ENCODE data around the gene ENPP1. TPM values are rescaled to one million over a fixed set of nuclear protein-coding genes. Genes with fewer than 3 reads are reported as not detected.

ENPP1 gene
- total RNA-seq (2021) (29.7 to 34.9 TPM (median 30.8 TPM) in 3 replicates), Bru-seq, nascent RNA (percentile 72 among the genes with signal in this experiment)
- long read RNA-seq, experiment 1, full-length matches to known transcripts, result 100 of 139 reads
- long read RNA-seq, experiment 1, partial matches to known transcripts, result 21 of 139 reads
- long read RNA-seq, experiment 1, other reads (novel, unspliced or antisense), result 18 of 139 reads
- long read RNA-seq, experiment 2, partial matches to known transcripts, result 5 of 37 reads
- long read RNA-seq, experiment 2, other reads (novel, unspliced or antisense), result 32 of 37 reads
- long read RNA-seq, experiment 3, partial matches to known transcripts, result 1 of 2 reads
- long read RNA-seq, experiment 3, other reads (novel, unspliced or antisense), result 1 of 2 reads

DNA sequence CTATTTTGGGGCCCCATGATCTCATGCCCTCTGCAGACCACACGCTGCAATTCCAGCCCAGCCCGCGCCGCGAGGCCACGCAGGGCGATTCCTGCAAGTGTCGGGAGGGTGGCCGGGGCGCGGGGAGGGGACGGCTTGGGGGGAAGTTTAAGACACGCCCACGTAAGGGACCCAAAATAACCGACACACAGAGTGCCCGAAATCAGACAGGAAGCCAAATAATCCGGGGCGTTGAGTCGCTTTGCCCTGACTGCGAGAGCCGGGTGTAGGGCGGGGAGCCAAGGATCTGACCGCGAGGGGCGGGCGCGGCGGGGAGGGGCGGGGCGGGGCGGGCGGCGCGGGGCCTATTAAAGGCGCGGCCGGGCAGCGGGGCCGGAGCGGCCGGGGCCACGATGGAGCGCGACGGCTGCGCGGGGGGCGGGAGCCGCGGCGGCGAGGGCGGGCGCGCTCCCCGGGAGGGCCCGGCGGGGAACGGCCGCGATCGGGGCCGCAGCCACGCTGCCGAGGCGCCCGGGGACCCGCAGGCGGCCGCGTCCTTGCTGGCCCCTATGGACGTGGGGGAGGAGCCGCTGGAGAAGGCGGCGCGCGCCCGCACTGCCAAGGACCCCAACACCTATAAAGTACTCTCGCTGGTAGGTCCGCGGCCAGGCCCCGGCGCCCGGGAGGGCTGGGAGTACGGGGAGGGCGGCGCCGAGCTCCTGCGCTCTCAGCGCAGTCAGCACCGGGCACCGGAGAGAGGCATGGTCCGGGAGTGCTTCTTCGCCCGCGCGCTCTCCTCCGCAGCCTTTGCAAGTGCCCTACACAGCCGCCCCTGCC is at the start of gene ENPP1:
Gene ENPP1, plus strand, starts transcription at position 377 of the 816 bp plus-strand sequence. Its CDS starts 16 bp downstream, at position 393.
- Mint-ChIP-seq H3K9me3 (peaks cover 11% of the 10 kb centered on the region), H3K4me1 (peaks cover 38% of the 10 kb centered on the region), H3K4me3 (peak within 1 kb of the TSS; percentile 89), H3K36me3 (peaks cover 11% of the 10 kb centered on the region), H3K27ac (peak within 1 kb of the TSS; percentile 4; the same call in 1 of the 2 replicates), H3K27me3 (ENCODE audit: low read depth) (peaks cover 46% of the 10 kb centered on the region)
- DNase-seq (ENCODE audit: low spot score) (peak; percentile 80), ATAC-seq (peak; percentile 79)
- TF ChIP-seq ZNF423 (CRISPR knock-in tag; IDR thresholded peaks at IDR 0.05), result peak; percentile 45; the same call in 1 of the 2 replicates
- TF ChIP-seq TEAD4 (CRISPR knock-in tag; IDR thresholded peaks at IDR 0.05), result no peak
- 0 out of 2 replicates have a peak, but pooled peaks have one; percentile 20 for TF ChIP-seq CBFB (CRISPR knock-in tag; IDR thresholded peaks at IDR 0.05; ENCODE audit: low read depth)
- TF ChIP-seq ZNF416 (CRISPR knock-in tag; IDR thresholded peaks at IDR 0.05), result 0 out of 2 replicates have a peak, but pooled peaks have one; percentile 49
- peak; percentile 43; the same call in 1 of the 2 replicates for TF ChIP-seq TEAD1 (CRISPR knock-in tag; IDR thresholded peaks at IDR 0.05)
- TF ChIP-seq EMX1 (CRISPR knock-in tag; IDR thresholded peaks at IDR 0.05), result 0 out of 2 replicates have a peak, but pooled peaks have one; percentile 61
- peak; percentile 68 for TF ChIP-seq GABPB1 (CRISPR knock-in tag; IDR thresholded peaks at IDR 0.05)
- no peak for TF ChIP-seq GTF2I (CRISPR knock-in tag; conservative IDR thresholded peaks at IDR 0.05)
- 0 out of 2 replicates have a peak, but pooled peaks have one; percentile 15 for TF ChIP-seq SP1 (CRISPR knock-in tag; conservative IDR thresholded peaks at IDR 0.05)
- no peak for TF ChIP-seq RORB (CRISPR knock-in tag; IDR thresholded peaks at IDR 0.05)
- TF ChIP-seq, protein P1, sequence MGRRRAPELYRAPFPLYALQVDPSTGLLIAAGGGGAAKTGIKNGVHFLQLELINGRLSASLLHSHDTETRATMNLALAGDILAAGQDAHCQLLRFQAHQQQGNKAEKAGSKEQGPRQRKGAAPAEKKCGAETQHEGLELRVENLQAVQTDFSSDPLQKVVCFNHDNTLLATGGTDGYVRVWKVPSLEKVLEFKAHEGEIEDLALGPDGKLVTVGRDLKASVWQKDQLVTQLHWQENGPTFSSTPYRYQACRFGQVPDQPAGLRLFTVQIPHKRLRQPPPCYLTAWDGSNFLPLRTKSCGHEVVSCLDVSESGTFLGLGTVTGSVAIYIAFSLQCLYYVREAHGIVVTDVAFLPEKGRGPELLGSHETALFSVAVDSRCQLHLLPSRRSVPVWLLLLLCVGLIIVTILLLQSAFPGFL (CRISPR knock-in tag; IDR thresholded peaks at IDR 0.05; ENCODE audit: borderline replicate concordance), result no peak
- 0 out of 2 replicates have a peak, but pooled peaks have one; percentile 38 for TF ChIP-seq CREM (CRISPR knock-in tag; IDR thresholded peaks at IDR 0.05)
- TF ChIP-seq TCF7 (CRISPR knock-in tag; IDR thresholded peaks at IDR 0.05; ENCODE audit: low read depth), result no peak
- TF ChIP-seq, protein P2, sequence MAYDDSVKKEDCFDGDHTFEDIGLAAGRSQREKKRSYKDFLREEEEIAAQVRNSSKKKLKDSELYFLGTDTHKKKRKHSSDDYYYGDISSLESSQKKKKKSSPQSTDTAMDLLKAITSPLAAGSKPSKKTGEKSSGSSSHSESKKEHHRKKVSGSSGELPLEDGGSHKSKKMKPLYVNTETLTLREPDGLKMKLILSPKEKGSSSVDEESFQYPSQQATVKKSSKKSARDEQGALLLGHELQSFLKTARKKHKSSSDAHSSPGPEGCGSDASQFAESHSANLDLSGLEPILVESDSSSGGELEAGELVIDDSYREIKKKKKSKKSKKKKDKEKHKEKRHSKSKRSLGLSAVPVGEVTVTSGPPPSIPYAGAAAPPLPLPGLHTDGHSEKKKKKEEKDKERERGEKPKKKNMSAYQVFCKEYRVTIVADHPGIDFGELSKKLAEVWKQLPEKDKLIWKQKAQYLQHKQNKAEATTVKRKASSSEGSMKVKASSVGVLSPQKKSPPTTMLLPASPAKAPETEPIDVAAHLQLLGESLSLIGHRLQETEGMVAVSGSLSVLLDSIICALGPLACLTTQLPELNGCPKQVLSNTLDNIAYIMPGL (CRISPR knock-in tag; IDR thresholded peaks at IDR 0.05), result no peak
- POLR2A ChIA-PET, result interaction anchor here (1.4 kb wide), 1 partner anchor 143 kb away, joined by 4 read pairs; the partner anchor contains the start of gene CCN2
- CTCF ChIA-PET, result no interaction called here

DNA sequence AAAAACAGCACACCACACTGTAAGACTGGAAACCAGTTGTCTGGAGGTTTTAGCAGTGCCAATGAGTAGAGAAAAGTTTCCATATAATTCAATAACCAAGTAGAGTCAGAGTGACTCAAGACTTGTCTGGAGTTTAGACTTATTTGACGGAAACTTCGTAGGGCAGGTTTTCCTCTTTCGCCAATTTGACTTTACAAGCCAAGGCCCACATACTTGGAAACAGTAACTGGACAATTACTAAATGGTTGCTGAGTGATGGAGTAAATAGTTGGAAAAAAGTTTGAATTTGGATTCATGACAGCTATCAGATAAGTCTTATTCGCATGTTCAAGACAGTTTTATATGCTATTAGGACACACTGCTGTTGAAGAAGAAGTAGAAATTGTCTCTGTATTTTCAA is 48.9 kb upstream of the ENPP1 start:
- POLR2A ChIA-PET, result no interaction called here
- DNase-seq (ENCODE audit: low spot score) (no peak), ATAC-seq (no peak)
- H3K9me3 Mint-ChIP-seq, result no peaks in the 10 kb centered on the region
- no peak overlapping the region for H3K4me3 Mint-ChIP-seq
- H3K36me3 Mint-ChIP-seq, result no peaks in the 10 kb centered on the region
- H3K27me3 Mint-ChIP-seq (ENCODE audit: low read depth), result peaks cover 39% of the 10 kb centered on the region
- H3K27ac Mint-ChIP-seq, result no peak overlapping the region
- H3K4me1 Mint-ChIP-seq, result no peaks in the 10 kb centered on the region
- CTCF ChIA-PET, result no interaction called here
- TF ChIP-seq NFATC4 (CRISPR knock-in tag; IDR thresholded peaks at IDR 0.05), result no peak
- no peak for TF ChIP-seq SMAD4 (CRISPR knock-in tag; IDR thresholded peaks at IDR 0.05)
- no peak for TF ChIP-seq ZNF138 (CRISPR knock-in tag; conservative IDR thresholded peaks at IDR 0.05)
- TF ChIP-seq JUN (CRISPR knock-in tag; IDR thresholded peaks at IDR 0.05), result no peak
- TF ChIP-seq, protein P3, sequence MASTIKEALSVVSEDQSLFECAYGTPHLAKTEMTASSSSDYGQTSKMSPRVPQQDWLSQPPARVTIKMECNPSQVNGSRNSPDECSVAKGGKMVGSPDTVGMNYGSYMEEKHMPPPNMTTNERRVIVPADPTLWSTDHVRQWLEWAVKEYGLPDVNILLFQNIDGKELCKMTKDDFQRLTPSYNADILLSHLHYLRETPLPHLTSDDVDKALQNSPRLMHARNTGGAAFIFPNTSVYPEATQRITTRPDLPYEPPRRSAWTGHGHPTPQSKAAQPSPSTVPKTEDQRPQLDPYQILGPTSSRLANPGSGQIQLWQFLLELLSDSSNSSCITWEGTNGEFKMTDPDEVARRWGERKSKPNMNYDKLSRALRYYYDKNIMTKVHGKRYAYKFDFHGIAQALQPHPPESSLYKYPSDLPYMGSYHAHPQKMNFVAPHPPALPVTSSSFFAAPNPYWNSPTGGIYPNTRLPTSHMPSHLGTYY (CRISPR knock-in tag; IDR thresholded peaks at IDR 0.05), result no peak
- no peak for TF ChIP-seq KAT7 (CRISPR knock-in tag; IDR thresholded peaks at IDR 0.05; ENCODE audit: borderline replicate concordance)
- no peak for TF ChIP-seq ETV6 (CRISPR knock-in tag; IDR thresholded peaks at IDR 0.05)
- no peak for TF ChIP-seq TEAD4 (CRISPR knock-in tag; IDR thresholded peaks at IDR 0.05)
- TF ChIP-seq CREB1 (CRISPR knock-in tag; IDR thresholded peaks at IDR 0.05), result no peak
- TF ChIP-seq, protein P4, sequence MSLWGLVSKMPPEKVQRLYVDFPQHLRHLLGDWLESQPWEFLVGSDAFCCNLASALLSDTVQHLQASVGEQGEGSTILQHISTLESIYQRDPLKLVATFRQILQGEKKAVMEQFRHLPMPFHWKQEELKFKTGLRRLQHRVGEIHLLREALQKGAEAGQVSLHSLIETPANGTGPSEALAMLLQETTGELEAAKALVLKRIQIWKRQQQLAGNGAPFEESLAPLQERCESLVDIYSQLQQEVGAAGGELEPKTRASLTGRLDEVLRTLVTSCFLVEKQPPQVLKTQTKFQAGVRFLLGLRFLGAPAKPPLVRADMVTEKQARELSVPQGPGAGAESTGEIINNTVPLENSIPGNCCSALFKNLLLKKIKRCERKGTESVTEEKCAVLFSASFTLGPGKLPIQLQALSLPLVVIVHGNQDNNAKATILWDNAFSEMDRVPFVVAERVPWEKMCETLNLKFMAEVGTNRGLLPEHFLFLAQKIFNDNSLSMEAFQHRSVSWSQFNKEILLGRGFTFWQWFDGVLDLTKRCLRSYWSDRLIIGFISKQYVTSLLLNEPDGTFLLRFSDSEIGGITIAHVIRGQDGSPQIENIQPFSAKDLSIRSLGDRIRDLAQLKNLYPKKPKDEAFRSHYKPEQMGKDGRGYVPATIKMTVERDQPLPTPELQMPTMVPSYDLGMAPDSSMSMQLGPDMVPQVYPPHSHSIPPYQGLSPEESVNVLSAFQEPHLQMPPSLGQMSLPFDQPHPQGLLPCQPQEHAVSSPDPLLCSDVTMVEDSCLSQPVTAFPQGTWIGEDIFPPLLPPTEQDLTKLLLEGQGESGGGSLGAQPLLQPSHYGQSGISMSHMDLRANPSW (CRISPR knock-in tag; conservative IDR thresholded peaks at IDR 0.05; ENCODE audit: low read depth), result no peak
- no peak for TF ChIP-seq CREM (CRISPR knock-in tag; IDR thresholded peaks at IDR 0.05)

Measured in WTC11 (cell line).